ENCODE data around the gene STX16.

DNA sequence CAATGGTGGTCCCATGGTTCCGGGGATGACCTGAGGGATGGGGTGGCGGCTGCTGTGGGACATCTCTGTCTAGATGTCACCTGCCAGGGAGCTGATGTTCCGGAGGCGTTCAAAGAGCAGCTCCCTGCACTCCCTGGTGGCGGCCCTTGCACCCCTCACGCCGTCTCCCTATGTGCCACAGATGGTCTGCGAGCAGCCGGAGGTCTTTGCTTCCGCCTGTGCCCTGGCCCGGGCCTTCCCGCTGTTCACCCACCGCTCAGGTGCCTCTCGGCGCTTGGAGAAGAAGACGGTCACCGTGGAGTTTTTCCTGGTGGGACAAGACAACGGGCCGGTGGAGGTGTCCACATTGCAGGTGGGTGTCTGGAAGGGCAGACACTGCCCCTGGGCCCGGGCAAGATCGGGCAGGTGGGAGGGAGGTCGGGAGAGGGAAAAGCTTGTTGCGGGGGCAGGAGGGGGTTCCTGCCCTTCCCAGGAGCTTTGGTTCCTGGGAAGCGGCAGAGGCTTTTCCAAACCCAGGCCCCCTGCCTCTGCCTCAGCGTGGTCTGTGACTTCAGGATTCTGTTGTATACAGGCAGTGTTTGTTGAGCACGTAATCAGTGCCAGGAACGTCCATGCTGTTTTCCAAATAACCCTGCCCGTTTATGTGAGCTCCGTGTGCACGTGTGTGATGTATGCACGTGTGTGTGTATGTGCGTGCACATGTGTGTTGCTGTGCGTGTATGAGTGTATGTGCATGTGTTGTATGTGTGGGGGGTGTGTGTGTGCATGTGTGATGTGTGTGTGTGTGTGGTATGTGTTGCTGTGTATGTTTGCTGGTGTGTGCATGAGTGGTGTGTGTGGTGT, 43.4 kb downstream of the STX16 start:
- TF ChIP-seq, protein P1, sequence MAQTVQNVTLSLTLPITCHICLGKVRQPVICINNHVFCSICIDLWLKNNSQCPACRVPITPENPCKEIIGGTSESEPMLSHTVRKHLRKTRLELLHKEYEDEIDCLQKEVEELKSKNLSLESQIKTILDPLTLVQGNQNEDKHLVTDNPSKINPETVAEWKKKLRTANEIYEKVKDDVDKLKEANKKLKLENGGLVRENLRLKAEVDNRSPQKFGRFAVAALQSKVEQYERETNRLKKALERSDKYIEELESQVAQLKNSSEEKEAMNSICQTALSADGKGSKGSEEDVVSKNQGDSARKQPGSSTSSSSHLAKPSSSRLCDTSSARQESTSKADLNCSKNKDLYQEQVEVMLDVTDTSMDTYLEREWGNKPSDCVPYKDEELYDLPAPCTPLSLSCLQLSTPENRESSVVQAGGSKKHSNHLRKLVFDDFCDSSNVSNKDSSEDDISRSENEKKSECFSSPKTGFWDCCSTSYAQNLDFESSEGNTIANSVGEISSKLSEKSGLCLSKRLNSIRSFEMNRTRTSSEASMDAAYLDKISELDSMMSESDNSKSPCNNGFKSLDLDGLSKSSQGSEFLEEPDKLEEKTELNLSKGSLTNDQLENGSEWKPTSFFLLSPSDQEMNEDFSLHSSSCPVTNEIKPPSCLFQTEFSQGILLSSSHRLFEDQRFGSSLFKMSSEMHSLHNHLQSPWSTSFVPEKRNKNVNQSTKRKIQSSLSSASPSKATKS (CRISPR knock-in tag; IDR thresholded peaks at IDR 0.05): no peak
- TF ChIP-seq CTCF (CRISPR knock-in tag; IDR thresholded peaks at IDR 0.05) (no peak), SALL2 (CRISPR knock-in tag; IDR thresholded peaks at IDR 0.05) (no peak), MYNN (CRISPR knock-in tag; IDR thresholded peaks at IDR 0.05; ENCODE audit: low read depth) (no peak), EP300 (IDR thresholded peaks at IDR 0.05; ENCODE audit: low read depth in 2 of 2, low read length in 2 of 2) (no peak), EP300 (CRISPR knock-in tag; IDR thresholded peaks at IDR 0.05; ENCODE audit: borderline replicate concordance) (no peak), ZBTB44 (CRISPR knock-in tag; IDR thresholded peaks at IDR 0.05) (no peak), POLR2A (IDR thresholded peaks at IDR 0.05; ENCODE audit: insufficient read depth in 1 of 2, low read depth in 2 of 2, low read length in 2 of 2) (no peak), ZNF3 (CRISPR knock-in tag; IDR thresholded peaks at IDR 0.05) (no peak), ZNF713 (CRISPR knock-in tag; IDR thresholded peaks at IDR 0.05) (no peak), ZNF274 (CRISPR knock-in tag; IDR thresholded peaks at IDR 0.05) (no peak), JUN (CRISPR knock-in tag; IDR thresholded peaks at IDR 0.05) (no peak), FOXK1 (CRISPR knock-in tag; IDR thresholded peaks at IDR 0.05; ENCODE audit: borderline replicate concordance, low read depth) (no peak), NR0B2 (CRISPR knock-in tag; IDR thresholded peaks at IDR 0.05) (no peak)
